Smooth muscle cell (in vitro differentiated cells): ENCODE measurements around the gene RIMS3. TPM values are rescaled to one million over a fixed set of nuclear protein-coding genes. Genes with fewer than 3 reads are reported as not detected.

ENCODE experiments used
- DNase-seq: peaks from one replicate; lab custom pipeline; 2025; ENCODE audit not compliant: unreplicated experiment; lab: John Stamatoyannopoulos, UW
- H2AFZ ChIP-seq: fragments of 200-600 bp; sonication (generic); 2 replicates; pipeline ENCODE4 v1.6.0; 2016; ENCODE audit warnings: antibody characterized with exemption, low read depth, mild to moderate bottlenecking
- H3F3A ChIP-seq: fragments of 200-600 bp; sonication (generic); 2 replicates; pipeline ENCODE4 v1.6.0; 2017; ENCODE audit warnings: antibody characterized with exemption, low read depth
- H3K27ac ChIP-seq: fragments of 200-600 bp; sonication (generic); 2 replicates; pipeline ENCODE4 v1.5.1; 2016; ENCODE audit warnings: low read depth, mild to moderate bottlenecking
- H3K27me3 ChIP-seq: fragments of 200-600 bp; sonication (generic); 2 replicates; pipeline ENCODE4 v1.6.1; 2016; ENCODE audit warnings: low read depth, mild to moderate bottlenecking
- H3K36me3 ChIP-seq: fragments of 200-600 bp; sonication (generic); 2 replicates; pipeline ENCODE4 v1.5.1; 2016; ENCODE audit warnings: low read depth
- H3K4me1 ChIP-seq: fragments of 200-600 bp; sonication (generic); 2 replicates; pipeline ENCODE4 v1.5.1; 2016; ENCODE audit warnings: low read depth
- H3K4me2 ChIP-seq: fragments of 200-600 bp; sonication (generic); 2 replicates; pipeline ENCODE4 v1.6.0; 2016; ENCODE audit warnings: mild to moderate bottlenecking
- H3K4me3 ChIP-seq: fragments of 200-600 bp; sonication (generic); 2 replicates; pipeline ENCODE4 v1.5.1; 2016; ENCODE audit warnings: mild to moderate bottlenecking
- H3K79me2 ChIP-seq: fragments of 200-600 bp; sonication (generic); 2 replicates; pipeline ENCODE4 v1.6.0; 2016; ENCODE audit warnings: low read depth, mild to moderate bottlenecking
- H3K9ac ChIP-seq: fragments of 200-600 bp; sonication (generic); 2 replicates; pipeline ENCODE4 v1.6.0; 2016; ENCODE audit warnings: low read depth
- H3K9me3 ChIP-seq: fragments of 200-600 bp; sonication (generic); replicated peaks from 2 replicates; pipeline ENCODE4 v1.5.1; 2016; ENCODE audit warnings: low read depth
- H4K20me1 ChIP-seq: fragments of 200-600 bp; sonication (generic); 2 replicates; pipeline ENCODE4 v1.6.0; 2016; ENCODE audit warnings: low read depth
- CTCF ChIP-seq: fragments of 200-600 bp; sonication (generic); IDR thresholded peaks from 2 replicates; pipeline ENCODE4 v1.5.1; 2017; ENCODE audit warnings: borderline replicate concordance, mild to moderate bottlenecking, antibody characterized with exemption; ENCODE audit not compliant: insufficient read depth, poor library complexity, severe bottlenecking
- WGBS: methylation state at CpG from one replicate; pipeline ENCODE4 v1.1.7; 2016; ENCODE audit warnings: low lambda C conversion rate; 5-methylcytosine and 5-hydroxymethylcytosine counted together
- polyA plus RNA-seq: library from polyadenylated mRNA; unstranded; fragments of >200 nt; fragmentation: Nextera tagmentation; extraction: Ambion mirVana; gene quantifications from 2 replicates; pipeline ENCODE4 v1.2.1, GENCODE V29; 2016
- total RNA-seq: library from RNA; depleted of rRNA; stranded (reverse); fragments of >200 nt; gene quantifications from 2 replicates; pipeline ENCODE4 v1.2.3, GENCODE V29; 2014

RIMS3 gene
- total and polyA plus RNA-seq, 2 experiments from 2014 or later, result 0.33 to 2.6 TPM

- H3K4me3 ChIP-seq, result peak overlapping the region; percentile 78
- H3K9ac ChIP-seq, result no peak overlapping the region
Measured at GRCh38 chr1:40693425-40693824, 27.9 kb upstream of the RIMS3 start.

GRCh38 chr1:40692429-40692895 is 27.0 kb upstream of the RIMS3 start:
- Histone ChIP-seq H3K79me2 (peaks cover 63% of the 10 kb centered on the region), H3K27ac (peak overlapping the region; percentile 98), H3K36me3 (no peaks in the 10 kb centered on the region), H3K4me2 (peak overlapping the region; percentile 84), H4K20me1 (peaks cover 30% of the 10 kb centered on the region), H2AFZ (no peak overlapping the region), H3K9me3 (no peaks in the 10 kb centered on the region), H3K9ac (peak overlapping the region; percentile 99), H3K4me3 (peak overlapping the region; percentile 78), H3K27me3 (no peaks in the 10 kb centered on the region), H3F3A (no peaks in the 10 kb centered on the region), H3K4me1 (peaks cover 20% of the 10 kb centered on the region)
- TF ChIP-seq CTCF, result no peak
- no peak for DNase-seq
- WGBS, result 2% methylated on average over 9 of the region's 9 CpGs

More at GRCh38 chr1:40693425-40693824, 27.9 kb upstream of the RIMS3 start:
- no peaks in the 10 kb centered on the region for H3K27me3 ChIP-seq
- DNase-seq, result no peak
- H2AFZ ChIP-seq, result no peak overlapping the region
- TF ChIP-seq CTCF, result no peak
- no peaks in the 10 kb centered on the region for H3K36me3 ChIP-seq
- H4K20me1 ChIP-seq, result peaks cover 39% of the 10 kb centered on the region
- no peaks in the 10 kb centered on the region for H3K9me3 ChIP-seq
- no peak overlapping the region for H3K27ac ChIP-seq
- no peaks in the 10 kb centered on the region for H3F3A ChIP-seq
- 96% methylated on average over 1 of the region's 1 CpG for WGBS
- H3K4me2 ChIP-seq, result no peak overlapping the region
- peaks cover 20% of the 10 kb centered on the region for H3K4me1 ChIP-seq
- peaks cover 72% of the 10 kb centered on the region for H3K79me2 ChIP-seq

GRCh38 chr1:40691538-40692428 is 26.3 kb upstream of the RIMS3 start, which contains the start of gene NFYC:
TSS of gene NFYC (plus strand) at chr1:40691704. CDS start at chr1:40738844, 47,140 bp downstream.
- peak; percentile 87 for DNase-seq
- H3K9me3 ChIP-seq, result no peaks in the 10 kb centered on the region
- no peaks in the 10 kb centered on the region for H3K36me3 ChIP-seq
- H3K4me1 ChIP-seq, result peaks cover 20% of the 10 kb centered on the region
- H3F3A ChIP-seq, result no peaks in the 10 kb centered on the region
- no peaks in the 10 kb centered on the region for H3K27me3 ChIP-seq
- H4K20me1 ChIP-seq, result peaks cover 23% of the 10 kb centered on the region
- H3K79me2 ChIP-seq, result peaks cover 56% of the 10 kb centered on the region
- peak within 1 kb of the TSS; percentile 78 for H3K4me3 ChIP-seq
- H3K27ac ChIP-seq, result peak within 1 kb of the TSS; percentile 98
- H3K9ac ChIP-seq, result peak within 1 kb of the TSS; percentile 99
- peak within 1 kb of the TSS; percentile 73 for H2AFZ ChIP-seq
- peak within 1 kb of the TSS; percentile 84 for H3K4me2 ChIP-seq
- no peak for TF ChIP-seq CTCF
- WGBS, result 1% methylated on average over 78 of the region's 84 CpGs
